OCI-LY7 (cell line): ENCODE data around the gene TET3. TPM values are rescaled to one million over a fixed set of nuclear protein-coding genes. Genes with fewer than 3 reads are reported as not detected.
A peak's percentile ranks its signal among the peaks of the same experiment; 100 is the strongest.

ENCODE experiments used
- BruUV-seq: library from RNA; stranded (reverse); fragments of 400-500 nt; replicated peaks from 2 replicates; lab custom pipeline; 2021; lab: Mats Ljungman, UMichigan
- CTCF ChIA-PET: fragments of 300-600 bp; sonication (Branson Sonifier 250); formaldehyde crosslinking; loops from one replicate; lab custom pipeline; 2022; ENCODE audit warnings: antibody characterized with exemption; ENCODE audit not compliant: unreplicated experiment; lab: Charles Lee
- POLR2A ChIA-PET: fragments of 300-600 bp; sonication (Branson Sonifier 250); formaldehyde crosslinking; loops from one replicate; lab custom pipeline; 2022; ENCODE audit warnings: antibody characterized with exemption; lab: Charles Lee
- DNase-seq: peaks from one replicate; pipeline ENCODE4 v3.0.0-alpha.2; 2015; ENCODE audit warnings: low spot score
- H2AFZ ChIP-seq: fragments of 200-600 bp; sonication (generic), shearing (Covaris generic); 2 replicates; pipeline ENCODE4 v1.6.1; 2014; ENCODE audit warnings: mild to moderate bottlenecking, antibody characterized with exemption, low read length, moderate library complexity
- H3K27ac ChIP-seq: fragments of 200-600 bp; sonication (generic); 2 replicates; pipeline ENCODE4 v1.5.1; 2014; ENCODE audit warnings: mixed run types, low read depth, mild to moderate bottlenecking, moderate library complexity, low read length, inconsistent platforms; ENCODE audit not compliant: poor library complexity, severe bottlenecking
- H3K36me3 ChIP-seq: fragments of 200-600 bp; sonication (generic); 2 replicates; pipeline ENCODE4 v1.6.1; 2014; ENCODE audit warnings: mild to moderate bottlenecking, antibody characterized with exemption, low read length, moderate library complexity, mixed read lengths; ENCODE audit not compliant: insufficient read depth
- H3K4me1 ChIP-seq: fragments of 200-600 bp; sonication (generic); 2 replicates; pipeline ENCODE4 v1.5.1; 2014; ENCODE audit warnings: mild to moderate bottlenecking, low read length; ENCODE audit not compliant: insufficient read depth, poor library complexity, severe bottlenecking
- H3K4me2 ChIP-seq: fragments of 200-600 bp; sonication (generic); 2 replicates; pipeline ENCODE4 v1.6.1; 2014; ENCODE audit warnings: mild to moderate bottlenecking, low read length
- H3K4me3 ChIP-seq: fragments of 200-600 bp; sonication (generic); 2 replicates; pipeline ENCODE4 v1.5.1; 2014; ENCODE audit warnings: mild to moderate bottlenecking, low read depth, low read length; ENCODE audit not compliant: poor library complexity, severe bottlenecking
- H3K79me2 ChIP-seq: fragments of 200-600 bp; sonication (generic); 2 replicates; pipeline ENCODE4 v1.6.1; 2016; ENCODE audit warnings: low read depth, mild to moderate bottlenecking, low read length, moderate library complexity, mixed read lengths; ENCODE audit not compliant: insufficient read depth
- H3K9me2 ChIP-seq: fragments of 200-600 bp; sonication (generic); 2 replicates; pipeline ENCODE4 v1.6.1; 2016; ENCODE audit warnings: mild to moderate bottlenecking, low read length, mixed read lengths; ENCODE audit not compliant: insufficient read depth
- H3K9me3 ChIP-seq: fragments of 200-600 bp; sonication (generic); 2 replicates; pipeline ENCODE4 v1.6.1; 2014; ENCODE audit warnings: mild to moderate bottlenecking, mixed run types, low read length, mixed read lengths
- H4K20me1 ChIP-seq: fragments of 200-600 bp; sonication (generic); 2 replicates; pipeline ENCODE4 v1.6.1; 2014; ENCODE audit warnings: mild to moderate bottlenecking, antibody characterized with exemption, low read length, moderate library complexity, mixed read lengths; ENCODE audit not compliant: insufficient read depth
- EZH2phosphoT487 ChIP-seq: fragments of 200-600 bp; sonication (generic); IDR thresholded peaks from 2 replicates; pipeline ENCODE4 v1.6.1; 2018; ENCODE audit warnings: low read depth, borderline replicate concordance, mild to moderate bottlenecking, mixed run types, antibody characterized with exemption, low read length, moderate library complexity, mixed read lengths
- intact Hi-C: fragments of 100-400 bp; cut with micrococcal nuclease; formaldehyde crosslinking; loops from one replicate; pipeline ENCODE4 v1.10.0; 2022; ENCODE audit not compliant: unreplicated experiment
- total RNA-seq, 2 experiments: library from RNA; depleted of rRNA in 1 of 2; stranded (reverse); fragments of >200 nt in 1 of 2; shearing (Covaris generic) in 1 of 2; gene quantifications; 2 replicates each; pipeline ENCODE4 v1.2.3, GENCODE V29; 2014 to 2022
- TF ChIP-seq, protein P1 (sequence below): fragments of 200-600 bp; sonication (generic); conservative IDR thresholded peaks from 2 replicates; pipeline ENCODE4 v1.5.1; 2014; ENCODE audit warnings: mild to moderate bottlenecking, antibody characterized with exemption, low read length, moderate library complexity, mixed read lengths

The TET3 gene
- total RNA-seq, 2 experiments from 2014 or later: 14.7 to 25.2 TPM

DNA sequence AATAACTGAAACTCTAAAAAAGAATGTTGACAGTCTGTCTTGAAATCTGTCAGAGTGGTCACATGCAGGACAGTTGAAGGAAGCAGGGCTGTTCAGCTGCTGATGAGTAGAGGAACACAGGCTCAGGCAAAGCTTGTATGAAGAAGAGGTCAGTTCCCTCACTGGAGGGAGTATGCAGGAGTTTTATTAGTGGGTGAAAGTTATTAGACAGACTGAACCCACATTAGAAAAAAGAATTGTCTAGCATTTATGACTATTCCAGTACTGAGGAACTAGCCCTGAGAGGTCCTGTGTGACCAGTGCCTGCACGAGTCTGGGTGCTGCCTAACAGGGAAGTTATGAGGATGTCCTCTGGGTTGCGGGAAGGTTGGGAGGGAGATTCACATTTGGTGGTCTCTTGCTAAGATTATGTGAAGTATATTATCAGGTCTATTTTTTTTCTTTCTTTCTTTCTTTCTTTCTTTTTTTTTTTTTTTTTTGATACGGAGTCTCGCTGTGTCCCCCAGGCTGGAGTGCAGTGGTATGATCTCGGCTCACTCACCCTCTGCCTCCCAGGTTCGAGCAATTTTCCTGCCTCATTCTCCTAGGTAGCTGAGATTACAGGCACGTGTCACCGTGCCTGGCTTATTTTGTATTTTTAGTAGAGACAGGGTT lies 9.6 kb downstream of the TET3 start:
- DNase-seq: no peak
- TF ChIP-seq EZH2phosphoT487: no peak
- Histone ChIP-seq H4K20me1 (peaks cover 9% of the 10 kb centered on the region; the same call in 1 of the 2 replicates), H3K36me3 (peaks cover 45% of the 10 kb centered on the region), H3K4me1 (peaks cover 3% of the 10 kb centered on the region), H3K4me3 (no peak overlapping the region), H3K4me2 (no peak overlapping the region), H3K79me2 (peaks cover 57% of the 10 kb centered on the region), H2AFZ (no peak overlapping the region), H3K27ac (no peak overlapping the region), H3K9me3 (peaks cover 6% of the 10 kb centered on the region; the same call in 1 of the 2 replicates), H3K9me2 (no peaks in the 10 kb centered on the region)
- intact Hi-C loops: no loop called here
- CTCF ChIA-PET: no interaction called here
- POLR2A ChIA-PET: interaction anchor here (0.6 kb wide), 1 partner anchor 14 kb away, joined by 5 read pairs; no protein-coding TSS in a partner anchor
- no TSS peak for BruUV-seq

DNA sequence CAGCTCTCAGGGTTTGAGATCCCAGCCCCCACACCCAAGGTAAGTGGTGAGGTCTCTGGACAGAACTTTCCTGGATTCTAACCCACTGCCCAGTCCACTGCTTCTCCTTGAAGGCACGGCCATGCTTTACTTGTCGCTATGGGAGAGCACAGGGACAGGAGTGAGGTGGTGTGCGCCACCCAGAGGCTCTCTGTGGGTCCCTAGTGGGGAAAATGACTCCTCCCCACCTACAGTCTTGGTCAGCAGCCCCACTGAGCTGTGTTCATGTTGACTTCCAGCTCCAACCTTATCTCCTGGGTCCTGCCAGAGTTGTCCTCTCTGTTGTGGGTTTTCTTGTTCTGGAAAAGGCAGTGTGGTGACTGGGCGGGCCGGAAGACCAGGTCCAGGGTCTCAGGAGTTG lies 11.1 kb downstream of the TET3 start:
- intact Hi-C loops: no loop called here

DNA sequence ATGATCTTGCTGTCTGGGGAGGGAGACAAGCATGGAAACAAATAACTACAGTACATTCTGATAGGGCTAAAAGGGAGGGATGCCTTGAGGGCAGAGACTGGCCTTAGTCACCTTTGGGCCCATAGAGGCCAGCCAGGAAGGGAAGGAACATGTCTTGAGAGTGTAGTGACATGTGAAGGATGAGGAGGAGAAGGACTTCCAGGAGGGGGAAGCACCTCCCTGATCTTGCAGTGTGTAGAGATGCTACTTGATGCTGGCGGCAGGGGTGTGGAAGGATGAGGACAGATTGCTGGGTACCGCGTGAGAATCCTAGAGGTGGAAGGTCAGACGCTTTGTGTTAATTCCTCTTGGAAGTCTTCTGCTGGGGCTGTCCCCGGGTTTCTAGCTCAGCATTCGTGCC lies 13.1 kb downstream of the TET3 start:
- no peak overlapping the region for H3K4me2 ChIP-seq
- peaks cover 16% of the 10 kb centered on the region; the same call in 1 of the 2 replicates for H4K20me1 ChIP-seq
- no peaks in the 10 kb centered on the region for H3K9me3 ChIP-seq
- ChIA-PET POLR2A (no interaction called here), CTCF (no interaction called here)
- H3K79me2 ChIP-seq: peaks cover 25% of the 10 kb centered on the region
- no peak overlapping the region for H3K4me3 ChIP-seq
- H3K36me3 ChIP-seq: peaks cover 10% of the 10 kb centered on the region
- no peak overlapping the region for H2AFZ ChIP-seq
- peaks cover 15% of the 10 kb centered on the region for H3K4me1 ChIP-seq
- TF ChIP-seq, protein P1, sequence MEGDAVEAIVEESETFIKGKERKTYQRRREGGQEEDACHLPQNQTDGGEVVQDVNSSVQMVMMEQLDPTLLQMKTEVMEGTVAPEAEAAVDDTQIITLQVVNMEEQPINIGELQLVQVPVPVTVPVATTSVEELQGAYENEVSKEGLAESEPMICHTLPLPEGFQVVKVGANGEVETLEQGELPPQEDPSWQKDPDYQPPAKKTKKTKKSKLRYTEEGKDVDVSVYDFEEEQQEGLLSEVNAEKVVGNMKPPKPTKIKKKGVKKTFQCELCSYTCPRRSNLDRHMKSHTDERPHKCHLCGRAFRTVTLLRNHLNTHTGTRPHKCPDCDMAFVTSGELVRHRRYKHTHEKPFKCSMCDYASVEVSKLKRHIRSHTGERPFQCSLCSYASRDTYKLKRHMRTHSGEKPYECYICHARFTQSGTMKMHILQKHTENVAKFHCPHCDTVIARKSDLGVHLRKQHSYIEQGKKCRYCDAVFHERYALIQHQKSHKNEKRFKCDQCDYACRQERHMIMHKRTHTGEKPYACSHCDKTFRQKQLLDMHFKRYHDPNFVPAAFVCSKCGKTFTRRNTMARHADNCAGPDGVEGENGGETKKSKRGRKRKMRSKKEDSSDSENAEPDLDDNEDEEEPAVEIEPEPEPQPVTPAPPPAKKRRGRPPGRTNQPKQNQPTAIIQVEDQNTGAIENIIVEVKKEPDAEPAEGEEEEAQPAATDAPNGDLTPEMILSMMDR: 0 out of 2 replicates have a peak, but pooled peaks have one; percentile 15
- TF ChIP-seq EZH2phosphoT487: no peak
- no TSS peak for BruUV-seq
- no peaks in the 10 kb centered on the region for H3K9me2 ChIP-seq
- no peak overlapping the region for H3K27ac ChIP-seq
- intact Hi-C loops: no loop called here
- no peak for DNase-seq

More for the DNA sequence above, 11.1 kb downstream of the TET3 start:
- ChIA-PET CTCF (interaction anchor here (1.3 kb wide), 1 partner anchor 167 kb away, joined by 3 read pairs; no protein-coding TSS in a partner anchor), POLR2A (interaction anchor here (0.6 kb wide), 1 partner anchor 13 kb away, joined by 3 read pairs; no protein-coding TSS in a partner anchor)
- Histone ChIP-seq H3K4me2 (no peak overlapping the region), H3K27ac (no peak overlapping the region), H3K9me2 (no peaks in the 10 kb centered on the region), H3K79me2 (peaks cover 42% of the 10 kb centered on the region), H3K4me3 (no peak overlapping the region), H2AFZ (no peak overlapping the region), H3K36me3 (peaks cover 30% of the 10 kb centered on the region), H4K20me1 (peaks cover 9% of the 10 kb centered on the region; the same call in 1 of the 2 replicates), H3K9me3 (peaks cover 6% of the 10 kb centered on the region; the same call in 1 of the 2 replicates), H3K4me1 (no peaks in the 10 kb centered on the region)
- TF ChIP-seq, protein P1: peak; percentile 57
- no peak for TF ChIP-seq EZH2phosphoT487
- no TSS peak for BruUV-seq
- no peak for DNase-seq
